SIG-M5 (cell line): ENCODE results near the gene PAX8.

Source experiments
- DNase-seq: peaks from one replicate; lab custom pipeline; 2025; lab: John Stamatoyannopoulos, UW

PAX8 gene

GRCh38 chr2:113219889-113220641 lies 58.7 kb downstream of the PAX8 start:
- DNase-seq: no peak

- DNase-seq: no peak
These were observed 59.2 kb downstream of the PAX8 start for GRCh38 chr2:113219525-113219888.

- no peak for DNase-seq
These were observed 59.7 kb downstream of the PAX8 start for GRCh38 chr2:113219092-113219441.

GRCh38 chr2:113218283-113219091 lies 60.2 kb downstream of the PAX8 start:
- no peak for DNase-seq

GRCh38 chr2:113217455-113218282 lies 61.1 kb downstream of the PAX8 start:
- no peak for DNase-seq

GRCh38 chr2:113216891-113217454 lies 61.7 kb downstream of the PAX8 start:
- no peak for DNase-seq

GRCh38 chr2:113216321-113216720 lies 62.4 kb downstream of the PAX8 start:
- DNase-seq: no peak

GRCh38 chr2:113215056-113215455 lies 63.7 kb downstream of the PAX8 start:
- DNase-seq: no peak

GRCh38 chr2:113214141-113214540 lies 64.6 kb downstream of the PAX8 start:
- no peak for DNase-seq

GRCh38 chr2:113213061-113213930 lies 65.4 kb downstream of the PAX8 start:
- DNase-seq: no peak

GRCh38 chr2:113212245-113213060 lies 66.3 kb downstream of the PAX8 start:
- DNase-seq: no peak

GRCh38 chr2:113211226-113212105 lies 67.3 kb downstream of the PAX8 start:
- no peak for DNase-seq

- no peak for DNase-seq
These were observed 69.0 kb downstream of the PAX8 start for GRCh38 chr2:113209646-113210171.

- DNase-seq: no peak
These were observed 69.6 kb downstream of the PAX8 start for GRCh38 chr2:113209011-113209645.

- DNase-seq: no peak
These were observed 70.3 kb downstream of the PAX8 start for GRCh38 chr2:113208396-113208795.

GRCh38 chr2:113207021-113207420 lies 71.7 kb downstream of the PAX8 start:
- no peak for DNase-seq

- DNase-seq: no peak
These were observed 72.5 kb downstream of the PAX8 start for GRCh38 chr2:113206251-113206650.

GRCh38 chr2:113203901-113204519 lies 74.7 kb downstream of the PAX8 start:
- DNase-seq: no peak
